Activated naive CD8-positive, alpha-beta T cell treated with anti-CD3 and anti-CD28 coated beads for 36 hours (primary cell): Measurements from ENCODE around the gene CPXM2. TPM values are rescaled to one million over a fixed set of nuclear protein-coding genes. Genes with fewer than 3 reads are reported as not detected.

ENCODE experiments used
- DNase-seq: peaks from one replicate; pipeline ENCODE4 v3.0.0; 2021
- H3K27ac Mint-ChIP-seq: one replicate; pipeline ENCODE4 v1.8.0; 2022; ENCODE audit warnings: mild to moderate bottlenecking, moderate library complexity, mixed read lengths
- H3K27me3 Mint-ChIP-seq: one replicate; pipeline ENCODE4 v1.8.0; 2022; ENCODE audit warnings: mild to moderate bottlenecking, mixed read lengths
- H3K36me3 Mint-ChIP-seq: one replicate; pipeline ENCODE4 v1.8.0; 2021; ENCODE audit warnings: mild to moderate bottlenecking, mixed read lengths
- H3K4me1 Mint-ChIP-seq: one replicate; pipeline ENCODE4 v1.8.0; 2021; ENCODE audit warnings: mixed read lengths
- H3K4me3 Mint-ChIP-seq: one replicate; pipeline ENCODE4 v1.8.0; 2022; ENCODE audit warnings: mild to moderate bottlenecking, moderate library complexity, mixed read lengths
- H3K9me3 Mint-ChIP-seq: one replicate; pipeline ENCODE4 v1.8.0; 2022; ENCODE audit warnings: mixed read lengths
- total RNA-seq, 2 experiments: library from RNA; stranded (reverse); gene quantifications; one replicate each; pipeline ENCODE4 v1.2.3, GENCODE V29; 2021

The CPXM2 gene
- total RNA-seq, 2 experiments from 2014 or later: not detected

DNA sequence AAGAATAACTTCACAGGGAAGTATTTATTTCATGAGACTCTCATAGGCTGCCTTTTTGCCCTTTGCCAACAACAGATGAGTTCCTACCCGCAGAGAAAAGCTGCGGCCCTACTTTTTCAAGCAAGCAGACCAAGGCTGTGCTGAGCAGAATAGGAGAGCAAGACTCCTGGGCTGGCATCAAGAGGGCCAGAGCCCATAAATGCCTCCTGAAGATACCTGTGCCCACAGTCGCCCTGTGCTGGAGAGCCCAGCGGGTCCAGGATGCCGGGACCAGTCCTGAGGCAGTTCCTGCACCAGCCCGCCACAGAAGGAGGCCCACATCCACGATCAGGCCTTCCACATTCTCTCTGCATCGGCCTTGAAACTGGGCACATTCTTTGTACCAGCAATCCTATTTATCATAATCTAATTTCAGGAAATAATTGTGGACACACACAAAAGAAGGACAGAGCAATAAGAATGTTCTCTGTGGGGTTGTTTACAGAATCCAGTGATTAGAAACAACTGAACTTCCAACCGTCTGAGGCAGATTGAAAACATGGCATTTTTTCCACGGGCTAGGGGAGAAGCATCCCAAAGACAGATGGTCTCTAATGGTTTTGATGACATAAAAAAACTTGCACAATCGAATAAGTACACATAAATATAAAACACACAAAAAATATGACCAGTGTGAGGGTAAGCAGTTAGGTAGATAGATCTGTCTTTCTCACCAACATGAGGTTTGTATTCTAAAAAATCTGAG lies 95.6 kb downstream of the CPXM2 start:
- Mint-ChIP-seq H3K4me3 (no peak overlapping the region), H3K27me3 (peaks cover 6% of the 10 kb centered on the region), H3K36me3 (no peaks in the 10 kb centered on the region), H3K27ac (no peak overlapping the region), H3K9me3 (no peaks in the 10 kb centered on the region), H3K4me1 (no peaks in the 10 kb centered on the region)
- DNase-seq: no peak

DNA sequence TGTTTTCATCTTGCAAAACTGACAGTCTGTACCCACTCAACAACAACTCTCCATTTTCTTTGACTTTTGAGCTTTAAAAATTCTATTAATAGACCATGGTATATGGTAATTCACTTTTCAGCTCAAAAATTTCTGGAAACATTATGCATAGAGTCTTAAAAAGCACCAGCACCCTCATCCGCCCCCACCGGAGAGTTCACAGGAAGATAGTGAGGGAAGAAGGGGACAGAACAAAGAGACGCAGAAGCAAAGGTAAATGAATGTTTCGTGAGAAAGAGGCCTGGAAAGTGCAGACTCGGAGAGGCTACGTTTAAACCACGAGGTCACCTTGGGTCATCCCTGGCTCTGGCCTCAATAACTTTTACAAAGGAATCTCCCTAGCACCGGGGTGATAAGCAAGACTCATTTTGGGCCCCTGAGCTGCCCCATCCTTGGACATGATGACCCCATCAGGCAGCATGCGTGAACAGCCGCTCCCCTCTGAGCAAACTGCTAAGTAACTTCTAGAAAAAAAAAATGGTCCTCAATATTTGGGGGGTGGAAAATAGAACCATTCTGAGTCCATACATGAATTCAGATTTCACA lies 96.3 kb downstream of the CPXM2 start:
- Mint-ChIP-seq H3K9me3 (peaks cover 3% of the 10 kb centered on the region), H3K4me1 (no peaks in the 10 kb centered on the region), H3K4me3 (no peak overlapping the region), H3K36me3 (no peaks in the 10 kb centered on the region), H3K27ac (no peak overlapping the region), H3K27me3 (peaks cover 13% of the 10 kb centered on the region)
- DNase-seq: no peak

DNA sequence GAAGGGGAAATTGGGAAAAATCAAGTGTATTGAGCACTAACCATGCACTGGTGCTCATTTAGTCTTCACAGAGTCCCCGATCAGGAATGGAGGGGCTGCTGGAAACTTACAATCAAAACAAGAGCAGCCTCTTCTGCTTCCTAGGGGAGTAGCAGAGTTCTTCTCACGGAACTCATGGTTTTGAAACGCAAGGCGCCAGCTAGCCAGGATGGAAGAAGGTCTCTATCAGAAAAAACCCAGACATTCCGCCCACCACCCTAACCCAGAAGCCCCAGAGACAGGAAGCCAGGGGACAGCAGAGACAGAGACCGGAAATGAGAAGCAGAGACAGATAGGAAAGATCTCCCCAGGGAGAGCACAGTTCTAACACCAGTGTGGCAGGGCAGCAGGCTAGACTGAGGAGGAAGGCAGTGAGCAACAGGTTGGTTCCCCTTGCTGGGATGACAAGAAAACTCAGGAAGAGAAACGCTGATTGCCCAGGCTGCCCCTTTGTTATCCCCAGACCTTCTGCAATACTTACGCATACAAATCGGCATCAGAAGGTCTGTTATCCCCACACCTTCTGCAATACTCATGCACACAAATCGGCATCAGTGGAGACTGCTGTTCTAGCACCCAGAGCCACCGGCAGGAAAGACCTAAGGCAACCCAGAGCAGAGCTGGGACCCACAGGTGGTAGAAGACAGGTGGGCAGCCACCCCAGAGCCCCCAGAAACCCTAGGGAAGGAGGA lies 99.2 kb downstream of the CPXM2 start:
- Mint-ChIP-seq H3K9me3 (peaks cover 4% of the 10 kb centered on the region), H3K27me3 (peaks cover 20% of the 10 kb centered on the region), H3K4me1 (no peaks in the 10 kb centered on the region), H3K36me3 (peaks cover 3% of the 10 kb centered on the region), H3K4me3 (no peak overlapping the region), H3K27ac (no peak overlapping the region)
- no peak for DNase-seq

DNA sequence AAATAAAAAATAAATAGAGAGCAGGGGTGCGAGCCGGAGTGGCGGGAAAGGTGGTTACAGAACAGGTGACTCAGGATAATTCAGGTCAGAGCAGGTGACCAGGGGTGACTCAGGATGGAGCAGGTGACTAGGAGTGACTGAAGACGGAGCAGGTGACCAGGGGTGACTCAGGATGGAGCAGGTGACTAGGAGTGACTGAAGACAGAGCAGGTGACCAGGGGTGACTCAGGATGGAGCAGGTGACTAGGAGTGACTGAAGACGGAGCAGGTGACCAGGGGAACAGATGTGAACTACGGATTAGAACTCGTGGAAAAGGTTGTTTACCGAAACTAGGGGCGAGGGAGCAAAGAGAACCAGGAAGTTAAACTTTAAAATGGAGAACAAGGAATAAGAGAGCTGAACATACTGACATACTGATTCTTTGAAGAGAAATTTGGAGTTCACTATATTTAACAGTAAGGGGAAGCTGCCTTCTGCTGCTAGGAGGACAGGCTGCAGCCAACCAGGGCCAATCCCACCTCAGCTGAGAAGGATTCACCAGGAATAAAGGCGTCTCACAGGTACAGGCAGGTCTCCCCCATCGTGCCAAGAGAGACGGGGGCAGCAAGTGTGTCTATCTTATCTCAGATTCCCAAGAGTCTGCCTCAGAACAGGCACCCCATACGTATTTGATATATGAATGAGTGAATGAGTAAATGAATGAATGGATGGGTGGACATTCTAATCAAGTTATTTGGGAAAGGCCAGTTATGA lies 101.3 kb downstream of the CPXM2 start:
- peaks cover 3% of the 10 kb centered on the region for H3K36me3 Mint-ChIP-seq
- H3K9me3 Mint-ChIP-seq: peaks cover 4% of the 10 kb centered on the region
- H3K4me1 Mint-ChIP-seq: no peaks in the 10 kb centered on the region
- DNase-seq: no peak
- H3K27me3 Mint-ChIP-seq: peaks cover 35% of the 10 kb centered on the region
- H3K27ac Mint-ChIP-seq: no peak overlapping the region
- H3K4me3 Mint-ChIP-seq: no peak overlapping the region

DNA sequence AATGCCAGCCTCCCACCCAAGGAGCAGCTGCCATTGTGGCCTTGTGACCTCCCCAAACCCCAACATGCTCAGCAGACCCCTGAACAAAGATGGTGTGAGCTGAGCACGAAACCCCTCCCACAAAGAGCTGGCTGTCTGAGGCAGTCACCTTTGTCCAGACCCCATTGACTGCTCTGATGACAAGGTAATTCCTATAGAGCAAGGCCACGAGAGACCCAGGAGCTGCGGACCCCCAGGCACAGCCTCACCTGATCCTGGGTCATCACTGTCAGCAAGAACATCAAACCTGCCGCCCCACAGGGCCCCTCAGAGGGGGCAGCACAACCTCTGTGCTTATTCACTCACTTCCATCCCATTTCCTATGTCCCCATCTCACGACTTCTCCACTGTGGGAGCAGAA lies 102.6 kb downstream of the CPXM2 start:
- H3K36me3 Mint-ChIP-seq: peaks cover 3% of the 10 kb centered on the region
- H3K27ac Mint-ChIP-seq: no peak overlapping the region
- H3K4me1 Mint-ChIP-seq: no peaks in the 10 kb centered on the region
- peaks cover 4% of the 10 kb centered on the region for H3K9me3 Mint-ChIP-seq
- H3K4me3 Mint-ChIP-seq: no peak overlapping the region
- peaks cover 44% of the 10 kb centered on the region for H3K27me3 Mint-ChIP-seq
- no peak for DNase-seq

DNA sequence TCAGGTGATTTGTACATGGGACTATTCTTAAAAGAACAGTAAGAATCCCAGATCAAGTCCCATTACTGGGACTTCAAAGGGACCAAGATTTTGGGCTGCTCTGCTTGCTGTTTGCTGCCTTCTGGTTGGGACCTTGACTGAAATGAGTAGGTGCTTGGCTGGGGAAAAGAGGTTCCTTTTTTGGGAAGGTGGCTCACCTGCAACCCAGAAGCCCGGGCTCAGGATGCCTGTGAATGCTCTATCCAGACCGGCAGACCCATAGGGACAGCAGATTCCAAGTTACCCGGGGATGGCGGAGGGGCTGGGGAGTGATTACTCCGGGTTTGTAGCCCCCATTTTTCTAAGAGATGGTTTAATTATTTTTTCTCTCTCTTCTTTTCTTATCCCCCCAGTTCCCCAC lies 104.0 kb downstream of the CPXM2 start:
- Mint-ChIP-seq H3K4me3 (no peak overlapping the region), H3K27me3 (peaks cover 55% of the 10 kb centered on the region), H3K36me3 (peaks cover 3% of the 10 kb centered on the region), H3K9me3 (peaks cover 4% of the 10 kb centered on the region), H3K4me1 (no peaks in the 10 kb centered on the region), H3K27ac (no peak overlapping the region)
- DNase-seq: no peak

DNA sequence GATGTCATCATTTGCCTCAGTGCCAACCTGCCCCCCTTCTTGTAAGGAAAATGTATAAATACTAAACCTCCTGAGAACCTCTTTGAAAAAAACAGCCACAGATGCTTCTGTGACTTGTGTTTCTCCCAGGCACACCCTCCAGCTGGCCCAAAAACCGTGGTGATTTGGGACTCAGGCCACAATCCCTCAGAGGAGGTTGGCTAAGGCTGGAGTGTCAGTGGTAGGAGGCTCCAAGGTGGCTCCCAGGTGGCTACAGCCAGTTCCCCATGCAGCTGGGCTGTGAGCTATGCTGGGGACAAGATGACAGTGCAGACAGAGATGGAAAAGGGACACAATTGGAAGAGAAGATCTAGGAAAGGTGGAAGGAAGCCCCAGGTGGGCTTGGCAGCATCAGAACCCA lies 104.7 kb downstream of the CPXM2 start:
- Mint-ChIP-seq H3K4me1 (no peaks in the 10 kb centered on the region), H3K9me3 (peaks cover 4% of the 10 kb centered on the region), H3K4me3 (no peak overlapping the region), H3K36me3 (peaks cover 3% of the 10 kb centered on the region), H3K27ac (no peak overlapping the region), H3K27me3 (peaks cover 55% of the 10 kb centered on the region)
- no peak for DNase-seq

DNA sequence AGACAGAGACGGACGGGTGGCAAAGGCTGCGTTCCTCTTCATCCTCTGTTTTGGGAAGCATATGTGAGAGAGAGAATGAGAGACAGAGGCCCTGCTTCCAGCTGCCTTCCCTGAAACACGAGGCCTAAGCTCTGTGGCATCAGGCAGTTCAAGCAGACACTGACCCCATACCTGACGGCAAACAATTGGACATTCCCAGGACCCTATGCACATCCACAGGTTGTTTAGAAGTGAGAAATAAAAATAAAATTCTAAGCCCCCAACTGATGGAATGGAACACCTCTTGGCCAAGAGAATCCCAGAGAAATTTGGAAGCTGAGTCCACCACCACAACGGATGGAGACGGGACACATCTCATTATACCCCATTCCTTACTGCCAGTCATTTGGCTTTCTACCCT lies 105.3 kb downstream of the CPXM2 start:
- H3K27ac Mint-ChIP-seq: no peak overlapping the region
- no peak overlapping the region for H3K4me3 Mint-ChIP-seq
- peaks cover 3% of the 10 kb centered on the region for H3K36me3 Mint-ChIP-seq
- H3K27me3 Mint-ChIP-seq: peaks cover 59% of the 10 kb centered on the region
- no peak for DNase-seq
- no peaks in the 10 kb centered on the region for H3K4me1 Mint-ChIP-seq
- H3K9me3 Mint-ChIP-seq: peaks cover 4% of the 10 kb centered on the region

DNA sequence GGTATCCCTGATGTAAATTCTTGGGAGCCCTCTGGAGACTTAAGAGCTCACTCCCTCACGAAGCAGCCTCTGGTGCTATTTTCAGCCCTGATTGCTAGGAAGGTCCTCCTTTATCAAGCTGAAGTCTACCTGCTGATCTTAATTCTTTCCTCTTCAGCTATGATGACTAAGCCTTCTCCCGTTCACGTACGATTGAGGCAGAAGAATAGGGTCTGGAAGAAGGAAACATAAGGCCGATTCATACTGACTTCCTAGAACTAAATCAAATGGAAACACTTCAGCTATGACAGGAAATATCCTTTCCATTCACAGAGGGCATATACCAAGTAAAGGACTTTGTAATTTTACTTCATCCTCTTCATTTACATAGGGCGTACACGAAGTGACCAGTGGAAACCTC lies 107.0 kb downstream of the CPXM2 start:
- Mint-ChIP-seq H3K27me3 (peaks cover 69% of the 10 kb centered on the region), H3K27ac (no peak overlapping the region), H3K9me3 (no peaks in the 10 kb centered on the region), H3K4me3 (no peak overlapping the region), H3K36me3 (peaks cover 3% of the 10 kb centered on the region), H3K4me1 (no peaks in the 10 kb centered on the region)
- DNase-seq: no peak

DNA sequence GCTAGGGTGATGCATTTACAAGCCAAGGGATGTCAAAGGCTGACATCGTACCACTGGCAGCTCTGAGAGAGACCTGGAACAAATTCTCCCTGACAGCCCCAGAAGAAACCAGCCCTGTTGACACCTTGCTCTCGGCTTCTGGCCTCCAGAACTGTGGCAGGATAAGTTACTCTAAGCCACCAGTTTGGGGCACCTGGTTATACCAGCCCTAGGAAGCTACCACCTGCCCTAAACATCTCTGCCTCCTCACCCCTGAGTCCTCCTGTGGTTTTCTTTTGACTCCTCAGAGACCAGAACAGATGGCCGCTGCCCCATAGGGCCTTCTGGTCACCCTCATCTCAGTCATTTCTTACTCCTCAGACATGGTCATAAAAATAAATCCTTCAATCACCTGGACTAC lies 107.4 kb downstream of the CPXM2 start:
- H3K9me3 Mint-ChIP-seq: no peaks in the 10 kb centered on the region
- H3K27ac Mint-ChIP-seq: no peak overlapping the region
- H3K4me3 Mint-ChIP-seq: no peak overlapping the region
- H3K4me1 Mint-ChIP-seq: no peaks in the 10 kb centered on the region
- peaks cover 71% of the 10 kb centered on the region for H3K27me3 Mint-ChIP-seq
- H3K36me3 Mint-ChIP-seq: peaks cover under 1% of the 10 kb centered on the region
- DNase-seq: no peak

DNA sequence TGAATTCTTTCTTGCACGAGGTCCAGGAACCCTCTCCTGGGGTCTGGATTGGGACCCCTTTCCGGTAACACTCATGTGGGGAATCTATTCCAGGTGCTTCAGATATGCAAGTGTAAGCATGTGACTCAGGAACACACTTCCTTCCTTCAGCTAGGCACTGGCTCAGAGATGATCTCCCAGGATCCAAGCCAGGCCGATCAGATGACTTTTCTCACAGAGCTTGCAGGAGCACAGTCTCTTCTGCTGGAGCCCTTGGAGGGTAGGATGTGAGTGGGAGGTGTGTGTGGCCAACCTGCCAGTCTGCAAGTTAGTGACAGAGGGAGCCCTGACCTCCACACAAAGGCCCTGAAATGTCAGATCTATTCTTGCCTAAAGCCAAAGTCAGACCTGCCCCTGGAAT lies 108.3 kb downstream of the CPXM2 start:
- Mint-ChIP-seq H3K9me3 (no peaks in the 10 kb centered on the region), H3K27me3 (peaks cover 72% of the 10 kb centered on the region), H3K27ac (no peak overlapping the region), H3K4me1 (no peaks in the 10 kb centered on the region), H3K4me3 (no peak overlapping the region), H3K36me3 (no peaks in the 10 kb centered on the region)
- DNase-seq: no peak

DNA sequence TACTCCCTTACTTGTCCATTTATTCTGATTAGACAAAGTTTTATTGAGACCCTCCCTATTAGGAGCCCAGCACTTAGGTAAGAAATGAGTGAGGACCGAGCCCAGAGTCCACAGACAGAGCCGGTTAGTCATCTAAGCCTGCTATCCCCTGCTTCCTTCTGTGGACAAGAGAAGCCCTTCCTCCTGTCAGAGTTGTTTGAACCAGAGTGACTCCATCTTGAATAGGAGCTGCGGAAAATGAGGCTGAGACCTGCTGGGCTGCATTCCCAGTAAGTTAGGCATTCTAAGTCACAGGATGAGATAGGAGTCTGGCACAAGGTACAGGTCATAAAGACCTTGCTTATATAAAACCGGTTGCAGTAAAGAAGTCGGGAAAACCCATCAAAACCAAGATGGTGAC lies 109.1 kb downstream of the CPXM2 start:
- H3K9me3 Mint-ChIP-seq: no peaks in the 10 kb centered on the region
- no peaks in the 10 kb centered on the region for H3K36me3 Mint-ChIP-seq
- H3K4me3 Mint-ChIP-seq: no peak overlapping the region
- H3K4me1 Mint-ChIP-seq: no peaks in the 10 kb centered on the region
- peaks cover 77% of the 10 kb centered on the region for H3K27me3 Mint-ChIP-seq
- H3K27ac Mint-ChIP-seq: no peak overlapping the region
- no peak for DNase-seq

DNA sequence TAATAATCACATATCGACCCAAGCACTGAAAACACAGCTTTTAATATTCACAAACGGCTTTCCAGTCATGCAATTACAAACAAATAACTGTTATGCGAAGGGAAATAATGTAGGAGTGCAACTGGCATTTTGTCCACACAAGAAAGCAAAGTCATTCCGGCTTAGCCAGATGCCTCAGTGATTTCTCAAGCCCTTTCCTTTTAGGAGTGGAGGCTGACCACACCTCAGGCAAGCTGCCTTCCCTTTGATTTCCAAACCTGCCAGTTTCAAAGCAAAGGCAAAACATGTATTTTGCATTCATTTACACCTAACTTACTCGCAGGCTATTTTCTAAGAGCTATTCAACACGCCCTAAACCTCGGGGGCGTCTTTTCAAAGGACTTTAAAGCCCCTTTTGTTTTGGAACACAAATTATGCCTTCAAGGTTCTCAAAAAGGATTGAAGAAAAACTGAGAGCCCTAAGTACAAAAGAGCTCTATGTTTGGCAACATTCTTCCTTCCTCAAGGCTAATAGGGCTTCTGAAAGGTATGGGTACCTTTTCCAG lies 109.6 kb downstream of the CPXM2 start:
- no peak overlapping the region for H3K27ac Mint-ChIP-seq
- H3K9me3 Mint-ChIP-seq: no peaks in the 10 kb centered on the region
- H3K4me3 Mint-ChIP-seq: no peak overlapping the region
- H3K4me1 Mint-ChIP-seq: no peaks in the 10 kb centered on the region
- peaks cover 78% of the 10 kb centered on the region for H3K27me3 Mint-ChIP-seq
- no peak for DNase-seq
- H3K36me3 Mint-ChIP-seq: no peaks in the 10 kb centered on the region

DNA sequence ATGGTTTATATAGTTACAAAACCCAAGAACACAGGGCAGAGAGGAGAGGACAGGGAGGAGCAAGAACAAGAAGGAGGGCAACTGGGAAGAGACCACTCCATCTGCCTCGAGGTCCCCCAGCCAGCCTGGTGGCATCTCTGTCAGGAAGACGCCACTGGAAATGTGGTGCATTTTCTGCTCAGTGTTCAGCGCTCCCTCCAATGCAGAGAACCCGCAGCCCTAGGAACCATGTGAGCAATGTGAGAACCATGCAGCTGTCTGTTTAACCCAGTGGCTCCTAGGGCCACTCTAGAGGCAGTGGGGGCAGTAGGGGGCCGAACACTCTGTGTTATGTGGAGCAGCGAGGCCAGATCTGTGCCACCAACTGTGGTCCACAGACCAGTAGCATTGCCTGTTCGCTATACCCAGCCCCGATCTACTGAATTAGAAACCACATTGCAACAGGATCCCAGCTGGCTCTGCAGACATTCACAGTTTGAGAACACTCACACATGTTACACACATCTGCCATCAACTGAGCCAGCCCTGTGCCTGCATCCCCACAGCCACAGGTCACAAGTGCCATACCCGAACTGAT lies 110.2 kb downstream of the CPXM2 start:
- peaks cover 80% of the 10 kb centered on the region for H3K27me3 Mint-ChIP-seq
- H3K4me1 Mint-ChIP-seq: no peaks in the 10 kb centered on the region
- DNase-seq: no peak

More for the DNA sequence above, 110.2 kb downstream of the CPXM2 start:
- no peaks in the 10 kb centered on the region for H3K9me3 Mint-ChIP-seq
- no peak overlapping the region for H3K27ac Mint-ChIP-seq
- H3K36me3 Mint-ChIP-seq: no peaks in the 10 kb centered on the region
- no peak overlapping the region for H3K4me3 Mint-ChIP-seq
